Adipocyte (in vitro differentiated cells): Measurements from ENCODE around the gene WNT5B.
"Not testable (repeated sequence)": the region's sequence is repeated elsewhere in the genome, so short reads cannot be mapped to it uniquely, and the experiment has no call there.

ENCODE experiments used
- DNase-seq: peaks from one replicate; pipeline ENCODE4 v3.0.0-alpha.2; 2015; ENCODE audit warnings: low read depth
- H3K27me3 ChIP-seq: replicated peaks from 2 replicates; pipeline ENCODE4 v1.7.0; 2013; ENCODE audit warnings: mild to moderate bottlenecking, low read length, moderate library complexity; ENCODE audit not compliant: control insufficient read depth, insufficient read depth
- H3K36me3 ChIP-seq: 2 replicates; pipeline ENCODE4 v1.7.0; 2013; ENCODE audit warnings: low read length, mild to moderate bottlenecking, moderate library complexity; ENCODE audit not compliant: control insufficient read depth, insufficient read depth, severe bottlenecking
- H3K4me1 ChIP-seq: 2 replicates; pipeline ENCODE4 v1.7.0; 2013; ENCODE audit warnings: mild to moderate bottlenecking, low read length, moderate library complexity; ENCODE audit not compliant: control insufficient read depth, insufficient read depth
- H3K4me3 ChIP-seq: 2 replicates; pipeline ENCODE4 v1.7.0; 2013; ENCODE audit warnings: mild to moderate bottlenecking, low read length, moderate library complexity
- H3K9ac ChIP-seq: 2 replicates; pipeline ENCODE4 v1.7.0; 2013; ENCODE audit warnings: mild to moderate bottlenecking, low read length, moderate library complexity
- H3K9me3 ChIP-seq: 2 replicates; pipeline ENCODE4 v1.7.0; 2013; ENCODE audit warnings: mild to moderate bottlenecking, low read length, moderate library complexity; ENCODE audit not compliant: control insufficient read depth

WNT5B gene

DNA sequence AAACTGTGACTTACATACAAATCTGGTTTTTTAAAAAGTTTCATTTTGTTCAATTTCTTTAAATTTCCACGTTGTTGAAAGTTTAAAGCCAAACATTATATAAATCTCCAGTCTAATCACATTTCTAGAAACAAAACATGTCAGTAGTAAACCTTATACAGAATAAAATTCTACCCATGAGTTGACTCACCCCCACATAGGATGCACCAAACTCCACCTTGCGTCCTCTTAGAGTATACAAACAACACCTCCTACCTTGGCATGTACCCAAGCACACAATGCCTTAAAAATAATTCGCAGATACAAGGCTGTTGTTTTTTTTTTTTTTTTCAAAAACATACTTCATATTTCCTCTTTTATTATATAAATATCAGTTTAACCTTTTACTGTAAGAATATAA lies 38.0 kb upstream of the WNT5B start:
- peak; percentile 56 for DNase-seq
- peak overlapping the region; percentile 89 for H3K4me3 ChIP-seq
- peaks cover 62% of the 10 kb centered on the region for H3K4me1 ChIP-seq
- no peaks in the 10 kb centered on the region for H3K27me3 ChIP-seq
- H3K36me3 ChIP-seq, result no peaks in the 10 kb centered on the region
- H3K9me3 ChIP-seq, result no peaks in the 10 kb centered on the region
- H3K9ac ChIP-seq, result peak overlapping the region; percentile 72

DNA sequence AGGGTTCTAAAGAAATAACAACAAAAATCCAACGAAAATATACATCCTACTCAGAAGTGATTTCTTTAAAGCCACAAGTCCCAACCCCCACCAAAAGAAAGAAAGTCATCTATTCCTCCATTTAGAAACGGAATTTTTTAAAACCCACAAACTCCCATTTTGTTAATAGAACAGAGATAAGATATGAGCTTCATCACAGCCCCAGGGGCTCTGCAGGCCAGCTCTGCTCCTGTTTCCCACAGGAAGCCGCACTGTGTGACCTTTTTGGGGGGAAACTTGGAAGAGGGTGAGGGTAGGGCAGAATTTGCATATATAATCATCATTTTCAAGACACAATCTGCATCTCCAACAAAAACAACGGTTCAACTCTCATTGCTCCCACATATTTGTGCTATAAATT lies 37.5 kb upstream of the WNT5B start:
- DNase-seq, result no peak
- H3K27me3 ChIP-seq, result no peaks in the 10 kb centered on the region
- H3K4me1 ChIP-seq, result peaks cover 62% of the 10 kb centered on the region
- H3K4me3 ChIP-seq, result peak overlapping the region; percentile 89
- H3K9me3 ChIP-seq, result no peaks in the 10 kb centered on the region
- H3K36me3 ChIP-seq, result no peaks in the 10 kb centered on the region
- peak overlapping the region; percentile 68 for H3K9ac ChIP-seq

DNA sequence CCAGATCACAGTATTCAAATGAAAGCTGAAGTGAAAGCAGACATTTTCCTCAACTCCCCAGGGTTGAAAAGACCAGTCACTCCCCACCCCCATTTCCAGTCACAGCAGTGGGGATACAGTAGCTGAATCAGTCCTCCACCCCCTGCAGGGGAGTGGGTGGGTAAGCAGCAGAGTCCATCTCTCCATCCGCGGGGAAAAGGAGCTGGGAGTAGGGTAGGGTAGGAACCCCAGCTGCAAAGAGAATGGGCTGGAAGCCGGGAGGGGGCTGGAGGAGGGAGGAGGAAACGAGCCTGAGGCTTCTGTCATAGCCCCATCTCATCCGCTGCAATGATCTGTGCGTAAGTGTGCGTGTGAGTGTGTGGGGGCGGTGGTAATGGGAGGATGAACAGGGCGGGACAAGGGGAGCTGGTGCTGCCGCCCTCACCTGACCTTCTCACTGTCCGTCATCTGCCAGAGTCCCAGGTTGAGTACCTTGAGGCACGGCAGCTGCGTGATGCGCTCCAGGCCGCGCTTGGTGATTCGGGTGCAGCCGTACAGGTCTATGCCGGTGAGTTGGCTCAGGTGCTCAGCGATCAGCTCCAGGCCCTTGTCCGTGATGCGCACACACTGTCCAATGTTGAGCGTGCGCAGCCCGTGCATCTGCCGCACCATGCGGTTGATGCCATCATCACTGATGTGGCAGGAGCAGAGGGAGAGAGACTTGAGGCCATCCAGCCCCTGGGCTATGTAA lies 36.4 kb upstream of the WNT5B start:
- Histone ChIP-seq H3K9me3 (no peaks in the 10 kb centered on the region), H3K4me3 (peak overlapping the region; percentile 89), H3K36me3 (no peaks in the 10 kb centered on the region), H3K9ac (peak overlapping the region; percentile 87), H3K4me1 (peaks cover 58% of the 10 kb centered on the region), H3K27me3 (no peaks in the 10 kb centered on the region)
- DNase-seq, result peak; percentile 68

DNA sequence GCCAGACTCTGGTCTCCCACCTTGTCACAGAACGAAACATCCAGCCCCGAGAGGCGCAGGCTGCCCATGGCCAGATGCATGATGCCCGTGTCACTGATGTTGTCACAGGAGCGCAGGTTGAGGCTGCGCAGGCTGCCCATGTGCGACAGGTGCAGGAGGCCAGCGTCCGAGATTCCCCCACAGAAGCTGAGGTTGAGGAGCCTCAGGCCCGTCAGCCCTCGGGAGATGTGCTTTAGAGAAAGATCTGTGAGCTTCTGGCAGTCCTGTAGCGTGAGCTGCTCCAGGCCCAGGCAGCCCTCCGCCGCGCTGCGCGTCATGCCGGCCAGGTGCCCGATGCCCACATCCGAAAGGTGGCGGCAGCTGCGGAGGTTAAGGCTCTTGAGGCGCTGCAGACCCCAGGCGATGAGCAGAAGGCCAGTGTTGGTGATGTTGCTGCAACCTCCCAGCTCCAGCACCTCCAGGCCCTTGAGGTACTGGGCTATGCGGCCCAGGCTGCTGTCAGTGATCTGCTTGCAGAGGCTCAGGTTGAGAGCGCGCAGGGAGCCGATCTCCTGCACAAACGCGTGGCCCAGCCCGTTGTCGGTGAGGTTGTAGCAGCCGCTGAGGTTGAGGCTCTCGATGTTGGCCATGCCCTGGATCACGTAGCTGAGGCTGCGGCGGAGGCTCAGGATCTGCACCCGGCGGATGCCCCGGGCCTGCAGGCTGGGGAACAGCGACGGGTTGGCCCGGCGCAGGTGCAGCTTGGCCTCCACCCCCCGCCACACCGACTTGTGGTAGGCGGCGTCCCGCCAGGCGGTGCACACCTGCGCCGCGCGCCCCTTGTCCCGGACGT lies 35.6 kb upstream of the WNT5B start:
- peak; percentile 48 for DNase-seq
- H3K4me1 ChIP-seq, result peaks cover 50% of the 10 kb centered on the region
- no peaks in the 10 kb centered on the region for H3K27me3 ChIP-seq

DNA sequence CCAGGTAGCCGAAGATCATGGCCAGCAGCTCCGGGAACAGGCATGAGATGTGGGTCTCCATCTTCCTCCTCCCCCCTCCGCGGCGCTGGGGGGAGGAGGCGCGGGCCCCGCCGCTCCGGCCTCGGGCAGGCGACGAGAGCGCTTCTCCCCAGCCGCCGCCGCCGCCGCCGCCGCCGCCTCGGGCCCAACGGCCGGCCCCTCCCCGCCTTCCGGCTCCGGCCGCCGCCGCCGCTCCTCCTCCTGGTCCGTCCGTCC lies 35.1 kb upstream of the WNT5B start:
- Histone ChIP-seq H3K36me3 (no peaks in the 10 kb centered on the region), H3K4me1 (peaks cover 48% of the 10 kb centered on the region), H3K9me3 (no peaks in the 10 kb centered on the region), H3K9ac (peak overlapping the region; percentile 87), H3K27me3 (no peaks in the 10 kb centered on the region), H3K4me3 (peak overlapping the region; percentile 89)
- DNase-seq, result no peak

More for the DNA sequence above, 35.6 kb upstream of the WNT5B start:
- Histone ChIP-seq H3K4me3 (peak overlapping the region; percentile 89), H3K9me3 (no peaks in the 10 kb centered on the region), H3K36me3 (no peaks in the 10 kb centered on the region), H3K9ac (peak overlapping the region; percentile 87)

DNA sequence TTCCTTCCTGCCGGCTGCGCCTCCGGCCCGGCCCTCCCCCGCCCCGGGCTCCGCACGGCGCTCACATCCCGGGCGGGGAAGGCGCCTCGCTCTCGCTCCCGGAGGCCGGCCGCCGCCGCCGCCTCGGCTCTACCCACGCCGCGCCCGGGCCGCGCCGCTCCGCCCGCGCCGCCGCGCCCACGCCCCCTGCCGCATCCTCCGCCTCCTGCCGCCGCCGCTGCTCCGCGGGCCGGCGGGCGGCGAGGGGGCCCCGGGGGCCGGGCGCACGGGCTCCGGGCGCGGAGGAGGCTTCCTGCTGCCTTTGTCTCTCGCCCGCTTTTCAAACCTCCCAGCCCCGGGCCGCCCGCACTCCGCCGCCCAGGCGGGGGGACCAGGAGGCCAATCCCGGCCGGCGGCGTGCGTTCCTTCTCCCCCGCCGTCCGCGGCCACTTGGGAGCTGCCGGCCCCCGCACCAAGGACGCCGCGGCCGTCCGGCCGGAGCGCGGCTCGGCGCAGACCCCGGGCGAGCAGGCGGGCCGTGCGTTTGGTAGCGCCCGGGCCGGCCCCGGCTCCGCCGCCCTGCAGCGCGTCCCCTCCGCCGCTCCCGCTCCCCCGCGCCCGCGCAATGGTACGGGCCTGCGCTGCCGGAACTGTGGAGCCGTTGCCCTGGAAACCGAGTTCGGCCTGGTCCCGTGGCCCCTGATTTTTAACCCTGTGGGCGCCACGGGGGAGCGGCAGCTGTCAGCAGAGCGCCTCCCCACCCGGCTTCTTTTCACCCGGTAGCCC lies 34.6 kb upstream of the WNT5B start, which contains the start of gene FBXL14:
Gene FBXL14 (minus strand): TSS at position 321 of the 765 bp plus-strand sequence. CDS start 515 bp downstream, outside the sequence.
- peaks cover 48% of the 10 kb centered on the region for H3K4me1 ChIP-seq
- no peaks in the 10 kb centered on the region for H3K36me3 ChIP-seq
- peak; percentile 94 for DNase-seq
- peak within 1 kb of the TSS; percentile 92 for H3K9ac ChIP-seq
- H3K9me3 ChIP-seq, result no peaks in the 10 kb centered on the region
- H3K4me3 ChIP-seq, result peak within 1 kb of the TSS; percentile 93
- no peaks in the 10 kb centered on the region for H3K27me3 ChIP-seq

DNA sequence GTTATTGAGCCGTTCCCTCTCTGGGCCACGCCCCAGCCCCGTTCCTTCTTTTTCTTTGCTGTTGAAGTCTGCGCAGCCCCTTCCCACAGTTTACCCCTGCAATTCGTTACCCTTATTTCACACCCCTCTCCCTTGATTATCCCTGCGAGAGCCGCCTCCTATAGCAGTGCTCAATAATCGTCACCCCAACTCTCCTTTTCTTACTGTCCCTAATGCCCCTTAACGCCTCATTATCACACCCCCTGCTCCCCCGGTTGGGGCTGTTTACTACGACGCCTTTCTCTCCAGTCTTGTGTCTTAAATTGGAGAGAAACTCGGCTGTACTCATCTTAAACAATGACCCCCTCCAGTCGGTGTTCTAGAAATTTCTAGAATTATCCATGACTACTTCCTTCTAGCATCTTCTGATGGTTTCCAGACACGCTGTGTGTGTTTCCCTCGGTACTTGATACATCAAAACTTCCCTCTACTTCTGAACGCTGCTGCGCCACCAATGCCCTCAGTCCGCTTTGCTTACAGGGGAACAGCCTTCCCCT lies 33.9 kb upstream of the WNT5B start:
- DNase-seq, result peak; percentile 40
- H3K4me1 ChIP-seq, result peaks cover 43% of the 10 kb centered on the region
- peak overlapping the region; percentile 92 for H3K9ac ChIP-seq
- H3K27me3 ChIP-seq, result no peaks in the 10 kb centered on the region
- H3K36me3 ChIP-seq, result no peaks in the 10 kb centered on the region
- peak overlapping the region; percentile 93 for H3K4me3 ChIP-seq
- H3K9me3 ChIP-seq, result no peaks in the 10 kb centered on the region

DNA sequence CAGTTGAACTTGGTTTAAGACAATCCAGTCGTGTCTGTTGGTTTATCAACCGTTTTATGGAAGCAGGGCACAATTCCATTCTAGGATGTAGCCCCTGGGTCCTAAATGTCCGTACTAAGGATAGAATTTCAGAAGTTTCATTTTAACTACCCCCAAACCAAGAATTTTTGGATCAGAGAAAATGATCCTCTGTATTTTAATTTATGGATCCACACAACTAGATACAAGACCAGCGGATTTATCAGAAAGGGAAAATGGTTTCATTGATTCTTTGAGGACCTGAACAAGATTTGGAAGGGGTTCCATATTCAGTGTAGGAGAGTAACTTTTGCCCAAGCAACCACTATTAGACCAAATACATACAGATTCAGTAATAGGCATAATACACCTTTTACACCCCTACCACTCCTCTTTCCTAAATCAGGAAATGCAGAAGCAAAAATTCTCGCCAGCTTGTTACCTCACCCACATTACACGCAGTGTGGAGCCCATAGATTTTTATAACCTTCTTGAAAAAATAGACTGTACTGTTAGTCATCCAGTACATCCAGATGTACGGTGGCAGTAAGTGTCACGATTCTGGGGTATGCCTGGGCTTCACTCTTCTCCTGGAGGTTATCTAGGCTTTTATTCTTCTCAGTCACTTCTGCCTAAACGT lies 33.2 kb upstream of the WNT5B start:
- H3K9me3 ChIP-seq, result no peaks in the 10 kb centered on the region
- peak overlapping the region; percentile 93 for H3K4me3 ChIP-seq
- DNase-seq, result peak; percentile 61
- no peaks in the 10 kb centered on the region for H3K27me3 ChIP-seq
- H3K36me3 ChIP-seq, result no peaks in the 10 kb centered on the region
- peaks cover 36% of the 10 kb centered on the region for H3K4me1 ChIP-seq
- peak overlapping the region; percentile 92 for H3K9ac ChIP-seq

DNA sequence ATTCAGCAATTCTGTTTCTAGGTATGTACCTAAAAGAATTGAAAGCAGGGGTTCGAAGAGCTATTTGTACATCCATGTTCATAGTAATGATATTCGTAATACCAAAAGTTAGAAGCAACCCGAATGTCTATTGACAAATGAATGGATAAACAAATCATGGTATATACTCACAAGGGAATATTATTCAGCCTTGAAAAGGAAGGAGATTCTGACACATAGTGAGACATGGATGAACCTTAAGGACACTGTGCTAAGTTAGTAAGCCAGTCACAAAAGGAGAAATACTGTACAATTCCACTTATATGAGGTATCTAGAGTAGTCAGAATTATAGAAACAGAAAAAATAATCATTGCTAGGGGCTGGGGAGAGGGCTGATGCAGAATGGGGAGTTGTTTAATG lies 30.3 kb upstream of the WNT5B start:
- no peak overlapping the region for H3K9ac ChIP-seq
- no peaks in the 10 kb centered on the region for H3K9me3 ChIP-seq
- H3K4me1 ChIP-seq, result peaks cover 9% of the 10 kb centered on the region
- DNase-seq, result no peak
- no peak overlapping the region for H3K4me3 ChIP-seq
- no peaks in the 10 kb centered on the region for H3K36me3 ChIP-seq
- no peaks in the 10 kb centered on the region for H3K27me3 ChIP-seq

DNA sequence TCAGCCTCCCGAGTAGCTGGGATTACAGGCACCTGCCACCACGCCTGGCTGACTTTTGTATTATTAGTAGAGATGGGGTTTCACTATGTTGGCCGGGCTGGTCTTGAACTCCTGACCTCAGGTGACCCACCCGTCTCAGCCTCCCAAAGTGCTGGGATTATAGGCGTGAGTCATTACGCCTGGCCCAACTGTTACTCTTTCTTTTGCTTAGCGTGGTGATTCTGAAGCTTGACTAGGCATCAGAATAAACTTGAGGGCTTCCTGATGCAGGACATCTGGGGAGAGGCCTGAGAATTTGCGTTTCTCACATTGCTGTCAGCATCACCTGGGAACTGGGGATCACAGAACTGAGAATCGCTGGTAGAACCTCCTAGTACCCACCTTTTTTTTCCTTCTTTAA lies 26.3 kb upstream of the WNT5B start:
- not testable (repeated sequence) for DNase-seq, H3K27me3 ChIP-seq, H3K9me3 ChIP-seq, H3K4me3 ChIP-seq, H3K36me3 ChIP-seq
- peak overlapping the region; percentile 76 for H3K9ac ChIP-seq
- peaks cover 19% of the 10 kb centered on the region for H3K4me1 ChIP-seq
